Measurements from ENCODE around the gene EMC1. TPM values are rescaled to one million over a fixed set of nuclear protein-coding genes. Genes with fewer than 3 reads are reported as not detected.

Gene EMC1
- polyA plus RNA-seq, 3 donors: 14.7 to 27.1 (median 18.5) TPM

- H3K27ac ChIP-seq (ENCODE audit: low read depth in 1 of 2, low read length in 2 of 2): no peak overlapping the region
- no peak overlapping the region for H3K4me2 ChIP-seq (replicated peaks; ENCODE audit: extremely low read depth, low read length, poor library complexity, severe bottlenecking)
- H3K4me1 ChIP-seq (ENCODE audit: control insufficient read depth in 1 of 2, insufficient read depth in 2 of 2, low read length in 2 of 2): peaks cover 20 to 30% of the 10 kb centered on the region in 2 donors
- H3K27ac Mint-ChIP-seq: peak overlapping the region in 1 of 7 donors; percentile 27
- no peak for TF ChIP-seq CTCF (IDR thresholded peaks at IDR 0.05)
- no peak for DNase-seq
- intact Hi-C loops (cut with micrococcal nuclease): no loop called here
- no peaks in the 10 kb centered on the region for H4K20me1 ChIP-seq (ENCODE audit: insufficient read depth, low read length)
- H3K36me3 Mint-ChIP-seq: peaks cover 47 to 56% of the 10 kb centered on the region in 2 donors
- H3K9me3 ChIP-seq (replicated peaks in 1 of 2; ENCODE audit: control insufficient read depth in 1 of 2, insufficient read depth in 1 of 2, low read length in 2 of 2): no peaks in the 10 kb centered on the region
- H3K36me3 ChIP-seq (replicated peaks in 1 of 2; ENCODE audit: control insufficient read depth in 1 of 2, insufficient read depth in 2 of 2, low read length in 2 of 2): peaks cover 41 to 58% of the 10 kb centered on the region in 2 donors
- no peak overlapping the region for H3K4me3 Mint-ChIP-seq
- no peaks in the 10 kb centered on the region for H3K9me3 Mint-ChIP-seq
- WGBS (ENCODE audit: insufficient coverage): 100% methylated on average over 1 of the region's 4 CpGs
- H3K79me2 ChIP-seq (ENCODE audit: insufficient read depth, low read length): peaks cover 43% of the 10 kb centered on the region
- H3K9ac ChIP-seq (ENCODE audit: insufficient read depth, low read length, poor library complexity, severe bottlenecking): no peak overlapping the region
- peaks cover 0 to 2% (median 0%) of the 10 kb centered on the region in 3 donors for H3K27me3 Mint-ChIP-seq (ENCODE audit: low read depth in 3 of 3)
- peaks cover 24% of the 10 kb centered on the region for H3K4me1 Mint-ChIP-seq
- no peak overlapping the region for H2AFZ ChIP-seq (ENCODE audit: insufficient read depth, low read depth, low read length, poor library complexity, severe bottlenecking)
- H3K27me3 ChIP-seq (ENCODE audit: control insufficient read depth in 2 of 2, insufficient read depth in 2 of 2, low read length in 2 of 2): no peaks in the 10 kb centered on the region
- H3K4me3 ChIP-seq (replicated peaks in 1 of 3; ENCODE audit: low read depth in 2 of 3, low read length in 3 of 3): no peak overlapping the region
These were observed 4.0 kb upstream of the EMC1 start for GRCh38 chr1:19255288-19255687.

GRCh38 chr1:19254416-19254815, 3.1 kb upstream of the EMC1 start:
- Histone ChIP-seq H2AFZ (ENCODE audit: insufficient read depth, low read depth, low read length, poor library complexity, severe bottlenecking) (no peak overlapping the region), H3K4me1 (ENCODE audit: control insufficient read depth in 1 of 2, insufficient read depth in 2 of 2, low read length in 2 of 2) (peaks cover 23 to 35% of the 10 kb centered on the region in 2 donors), H3K4me3 (replicated peaks in 1 of 3; ENCODE audit: low read depth in 2 of 3, low read length in 3 of 3) (no peak overlapping the region), H3K4me2 (replicated peaks; ENCODE audit: extremely low read depth, low read length, poor library complexity, severe bottlenecking) (no peak overlapping the region), H3K36me3 (replicated peaks in 1 of 2; ENCODE audit: control insufficient read depth in 1 of 2, insufficient read depth in 2 of 2, low read length in 2 of 2) (peaks cover 34 to 49% of the 10 kb centered on the region in 2 donors), H3K9me3 (replicated peaks in 1 of 2; ENCODE audit: control insufficient read depth in 1 of 2, insufficient read depth in 1 of 2, low read length in 2 of 2) (no peaks in the 10 kb centered on the region), H3K27me3 (ENCODE audit: control insufficient read depth in 2 of 2, insufficient read depth in 2 of 2, low read length in 2 of 2) (no peaks in the 10 kb centered on the region), H3K9ac (ENCODE audit: insufficient read depth, low read length, poor library complexity, severe bottlenecking) (no peak overlapping the region), H3K27ac (ENCODE audit: low read depth in 1 of 2, low read length in 2 of 2) (no peak overlapping the region), H3K79me2 (ENCODE audit: insufficient read depth, low read length) (peaks cover 52% of the 10 kb centered on the region), H4K20me1 (ENCODE audit: insufficient read depth, low read length) (no peaks in the 10 kb centered on the region)
- TF ChIP-seq CTCF (IDR thresholded peaks at IDR 0.05): no peak
- peaks cover 0 to 2% (median 0%) of the 10 kb centered on the region in 3 donors for H3K27me3 Mint-ChIP-seq (ENCODE audit: low read depth in 3 of 3)
- peaks cover 24% of the 10 kb centered on the region for H3K4me1 Mint-ChIP-seq
- no peak for DNase-seq
- H3K36me3 Mint-ChIP-seq: peaks cover 38 to 47% of the 10 kb centered on the region in 2 donors
- H3K4me3 Mint-ChIP-seq: no peak overlapping the region
- H3K9me3 Mint-ChIP-seq: no peaks in the 10 kb centered on the region
- intact Hi-C loops (cut with micrococcal nuclease): loop anchor here in 1 of 2 donors (5.0 kb wide), 1 partner anchor 58 kb away; the partner anchor contains the start of genes AKR7A2 and SLC66A1
- no peak overlapping the region for H3K27ac Mint-ChIP-seq

All from CD14-positive monocyte (primary cell).